Measurements from ENCODE around the gene PTGS1. TPM values are rescaled to one million over a fixed set of nuclear protein-coding genes. Genes with fewer than 3 reads are reported as not detected.

Gene PTGS1
- total and polyA plus RNA-seq, 2 of the 13 experiments (the other 11 are each of a cell fraction or from before 2014, with no cell fraction given): 0.07 to 0.08 TPM

GRCh38 chr9:122346478-122347347 is 24.1 kb upstream of the PTGS1 start:
- H3K4me3 ChIP-seq (replicated peaks in 1 of 3; ENCODE audit: insufficient read depth in 1 of 3, low read depth in 2 of 3, low read length in 3 of 3): peak overlapping the region; percentile 59 to 76 (median 61)
- H3K27ac ChIP-seq (ENCODE audit: extremely low read length, insufficient read depth, low read length): no peak overlapping the region
- no peaks in the 10 kb centered on the region for H3K36me3 ChIP-seq (replicated peaks in 1 of 2; ENCODE audit: control insufficient read depth in 1 of 2, insufficient read depth in 2 of 2, low read length in 2 of 2)
- no peak for TF ChIP-seq PLRG1 (conservative IDR thresholded peaks at IDR 0.05)
- peak; percentile 57; the same call in 1 of the 2 replicates for TF ChIP-seq SALL2 (CRISPR knock-in tag; IDR thresholded peaks at IDR 0.05)
- TF ChIP-seq ZNF547 (CRISPR knock-in tag; IDR thresholded peaks at IDR 0.05): peak; percentile 64
- TF ChIP-seq ZNF331 (CRISPR knock-in tag; IDR thresholded peaks at IDR 0.05): peak; percentile 56
- no peak for TF ChIP-seq ZSCAN5A (CRISPR knock-in tag; IDR thresholded peaks at IDR 0.05; ENCODE audit: borderline replicate concordance)
- TF ChIP-seq ETS1 (CRISPR knock-in tag; IDR thresholded peaks at IDR 0.05): peak; percentile 65; the same call in 1 of the 2 replicates
- 0 out of 2 replicates have a peak, but pooled peaks have one; percentile 47 for TF ChIP-seq PRMT3 (CRISPR knock-in tag; IDR thresholded peaks at IDR 0.05; ENCODE audit: borderline replicate concordance, low read depth)
- peak; percentile 69; the same call in 1 of the 2 replicates for TF ChIP-seq KLF15 (CRISPR knock-in tag; IDR thresholded peaks at IDR 0.05; ENCODE audit: borderline replicate concordance)
- TF ChIP-seq CEBPZ (IDR thresholded peaks at IDR 0.05; ENCODE audit: low read length): no peak
- TF ChIP-seq THRA (CRISPR knock-in tag; IDR thresholded peaks at IDR 0.05; ENCODE audit: borderline replicate concordance): 0 out of 2 replicates have a peak, but pooled peaks have one; percentile 11
- no peak for TF ChIP-seq POLR2AphosphoS2 (IDR thresholded peaks at IDR 0.05; ENCODE audit: low read depth, low read length)
- 0 out of 2 replicates have a peak, but pooled peaks have one; percentile 53 for TF ChIP-seq ATF7-NPFF (CRISPR knock-in tag; IDR thresholded peaks at IDR 0.05; ENCODE audit: low read depth)

More at GRCh38 chr9:122346478-122347347, 24.1 kb upstream of the PTGS1 start:
- FAIRE-seq (no peak), DNase-seq (ENCODE audit: low spot score) (peak; percentile 7), ATAC-seq (peak; percentile 62)
- intact Hi-C loops (cut with micrococcal nuclease; ENCODE audit: unreplicated experiment) (loop anchor here (5.0 kb wide), 1 partner anchor 79 kb away; no protein-coding TSS in a partner anchor), in situ Hi-C loops (cut with HindIII; ENCODE audit: extremely low pct_ligation_motif_present, low pct_unique_long_range_greater_than_20kb) (loop anchor here (5.0 kb wide), 2 partner anchors 224 to 249 kb away; no protein-coding TSS in a partner anchor)
- 2% methylated on average over 21 of the region's 90 CpGs for WGBS (ENCODE audit: low lambda C conversion rate)
- ChIA-PET POLR2A (no interaction called here), CTCF (ENCODE audit: low intra/inter-chr PET ratio, low total read pairs) (interaction anchor here (1.1 to 6.5 kb wide), 3 partner anchors 223 to 464 kb away, joined by 3 to 95 read pairs (median 3); no protein-coding TSS in a partner anchor)
- H3K4me2 ChIP-seq (ENCODE audit: low read depth, low read length): peak overlapping the region; percentile 96
- peaks cover 28% of the 10 kb centered on the region for H3K4me1 ChIP-seq (ENCODE audit: insufficient read depth, low read length)
- peaks cover 0 to 5% of the 10 kb centered on the region in 2 experiments; a peak in 2 of 5 replicates for H3K27me3 ChIP-seq (ENCODE audit: control insufficient read depth in 1 of 2, insufficient read depth in 2 of 2, low read length in 2 of 2)
- no peaks in the 10 kb centered on the region for H4K20me1 ChIP-seq (ENCODE audit: insufficient read depth, low read length)
- peak overlapping the region; percentile 47 for H3K9ac ChIP-seq (ENCODE audit: insufficient read depth, low read depth, low read length)
- no TSS peak for BruUV-seq (replicated peaks)
- H3K9me3 ChIP-seq (ENCODE audit: low read length): no peaks in the 10 kb centered on the region
- no peak overlapping the region for H2AFZ ChIP-seq (ENCODE audit: low read length)
- H3K79me2 ChIP-seq (ENCODE audit: insufficient read depth, low read length): no peaks in the 10 kb centered on the region

Measured in HepG2 (cell line).